HCT116 (cell line): ENCODE results near the gene CEP170B. TPM values are rescaled to one million over a fixed set of nuclear protein-coding genes. Genes with fewer than 3 reads are reported as not detected.

Source experiments
- ATAC-seq: fragments of 200-7000 bp; cut with Tn5 transposase; 2 replicates; pipeline ENCODE4 v1.9.1; 2020; ENCODE audit warnings: mild to moderate bottlenecking, moderate library complexity
- BruUV-seq: library from RNA; stranded (reverse); fragments of 400-500 nt; replicated peaks from 2 replicates; lab custom pipeline; 2021; lab: Mats Ljungman, UMichigan
- CTCF ChIA-PET: fragments of 300-600 bp; sonication (Branson Sonifier 250); formaldehyde crosslinking; loops from one replicate; lab custom pipeline; 2021; ENCODE audit warnings: antibody characterized with exemption; lab: Charles Lee
- POLR2A ChIA-PET: fragments of 300-600, 350-600 bp; sonication (Branson Sonifier 250); formaldehyde crosslinking; loops from one replicate; lab custom pipeline; 2021; ENCODE audit warnings: antibody characterized with exemption; lab: Charles Lee
- RAD21 ChIA-PET, 2 experiments: fragments of 300-600 bp; sonication (Branson Sonifier 250); formaldehyde crosslinking; loops; one replicate each; lab custom pipeline; 2023; ENCODE audit warnings: low total read pairs in 2 of 2; ENCODE audit not compliant: uncharacterized antibody in 2 of 2, unreplicated experiment in 2 of 2, low non-redundant PET in 1 of 2; lab: Charles Lee
- DNase-seq: peaks from one replicate; pipeline ENCODE4 v3.0.0-alpha.2; 2010; ENCODE audit warnings: low read depth, low spot score
- H2AFZ ChIP-seq: fragments of 200-600 bp; shearing (Covaris generic), sonication (generic); 2 replicates; pipeline ENCODE4 v1.6.1; 2017; ENCODE audit warnings: low read depth, mixed run types, mixed read lengths, antibody characterized with exemption, low read length; ENCODE audit not compliant: poor library complexity, severe bottlenecking
- H3K27ac ChIP-seq: 2 replicates; pipeline ENCODE4 v1.5.1; 2012; ENCODE audit warnings: low read depth, low read length
- H3K27me3 ChIP-seq: fragments of 200-600 bp; sonication (generic); 2 replicates; pipeline ENCODE4 v1.6.1; 2016; ENCODE audit warnings: mixed run types, low read length, mixed read lengths; ENCODE audit not compliant: insufficient read depth
- H3K36me3 ChIP-seq, 2 experiments: fragments of 200-500 bp in 1 of 2; fragments of 200-600 bp in 1 of 2; sonication (Bioruptor generic) in 1 of 2; sonication (generic) in 1 of 2; 2 replicates each; pipeline versions ENCODE4 v1.5.1 to v1.6.1; 2014 to 2016; ENCODE audit warnings: low read length in 2 of 2, inconsistent platforms in 1 of 2, mixed read lengths in 1 of 2, mixed run types in 1 of 2; ENCODE audit not compliant: insufficient read depth in 2 of 2, control insufficient read depth in 1 of 2
- H3K4me1 ChIP-seq, 2 experiments: fragments of 200-600 bp in 1 of 2; sonication (generic) in 1 of 2; 2 replicates each; pipeline versions ENCODE4 v1.5.1 to v1.6.1; 2012 to 2017; ENCODE audit warnings: low read length in 2 of 2, inconsistent platforms in 1 of 2, mild to moderate bottlenecking in 1 of 2, mixed read lengths in 1 of 2, mixed run types in 1 of 2, moderate library complexity in 1 of 2; ENCODE audit not compliant: insufficient read depth in 2 of 2, control insufficient read depth in 1 of 2
- H3K4me2 ChIP-seq: fragments of 200-600 bp; sonication (generic); 2 replicates; pipeline ENCODE4 v1.6.1; 2017; ENCODE audit warnings: mixed run types, low read length, mixed read lengths
- H3K4me3 ChIP-seq, 2 experiments: fragments of 200-600 bp in 1 of 2; sonication (generic) in 1 of 2; replicated peaks in 1 of 2; 2 replicates each; pipeline ENCODE4 v1.5.1; 2011 to 2016; ENCODE audit warnings: low read length in 2 of 2, control low read depth in 1 of 2, low read depth in 1 of 2, mild to moderate bottlenecking in 1 of 2, mixed read lengths in 1 of 2, mixed run types in 1 of 2
- H3K79me2 ChIP-seq: fragments of 200-600 bp; sonication (generic); 2 replicates; pipeline ENCODE4 v1.6.1; 2017; ENCODE audit warnings: mild to moderate bottlenecking, mixed run types, low read length, moderate library complexity, mixed read lengths; ENCODE audit not compliant: insufficient read depth
- H3K9ac ChIP-seq: fragments of 200-600 bp; sonication (generic); 2 replicates; pipeline ENCODE4 v1.6.1; 2016; ENCODE audit warnings: low read length, mixed read lengths
- H3K9me2 ChIP-seq: fragments of 200-600 bp; sonication (generic), shearing (Covaris generic); 2 replicates; pipeline ENCODE4 v1.6.1; 2017; ENCODE audit warnings: mixed run types, mild to moderate bottlenecking, moderate library complexity; ENCODE audit not compliant: insufficient read depth
- H3K9me3 ChIP-seq, 2 experiments: fragments of 200-500 bp in 1 of 2; fragments of 200-600 bp in 1 of 2; sonication (Bioruptor generic) in 1 of 2; sonication (generic) in 1 of 2; 2 replicates each; pipeline ENCODE4 v1.6.1; 2014 to 2017; ENCODE audit warnings: low read length in 2 of 2, mixed read lengths in 2 of 2, inconsistent platforms in 1 of 2, low read depth in 1 of 2, mild to moderate bottlenecking in 1 of 2, mixed run types in 1 of 2, moderate library complexity in 1 of 2; ENCODE audit not compliant: control insufficient read depth in 1 of 2, insufficient read depth in 1 of 2
- H4K20me1 ChIP-seq: fragments of 200-600 bp; sonication (generic), shearing (Covaris generic); 2 replicates; pipeline ENCODE4 v1.6.1; 2017; ENCODE audit warnings: mixed run types, mild to moderate bottlenecking, moderate library complexity; ENCODE audit not compliant: insufficient read depth
- CEBPB ChIP-seq: IDR thresholded peaks from 2 replicates; pipeline ENCODE4 v1.6.1; 2012; ENCODE audit warnings: low read depth
- CTCF ChIP-seq, 3 experiments: fragments of 200-600 bp in 1 of 3; sonication (generic) in 1 of 3; IDR thresholded peaks in 2 of 3; conservative IDR thresholded peaks in 1 of 3; 2 replicates each; pipeline ENCODE4 v1.5.1; 2012 to 2017; ENCODE audit warnings: low read depth in 2 of 3, low read length in 2 of 3, antibody characterized with exemption in 1 of 3, borderline replicate concordance in 1 of 3, control low read depth in 1 of 3, mild to moderate bottlenecking in 1 of 3, mixed read lengths in 1 of 3, mixed run types in 1 of 3, moderate library complexity in 1 of 3; ENCODE audit not compliant: insufficient read depth in 1 of 3
- EZH2phosphoT487 ChIP-seq: fragments of 200-600 bp; IDR thresholded peaks from 2 replicates; pipeline ENCODE4 v1.6.1; 2018; ENCODE audit warnings: antibody characterized with exemption, borderline replicate concordance
- FOSL1 ChIP-seq: IDR thresholded peaks from 2 replicates; pipeline ENCODE4 v1.6.1; 2012; ENCODE audit warnings: low read depth
- MAX ChIP-seq: IDR thresholded peaks from 2 replicates; pipeline ENCODE4 v1.6.1; 2012
- POLR2A ChIP-seq: IDR thresholded peaks from 2 replicates; pipeline ENCODE4 v1.7.0; 2011; ENCODE audit warnings: borderline replicate concordance; ENCODE audit not compliant: insufficient read depth, insufficient read length; ENCODE audit errors: extremely low read depth
- POLR2AphosphoS5 ChIP-seq: IDR thresholded peaks from 2 replicates; pipeline ENCODE4 v1.6.1; 2011; ENCODE audit warnings: mild to moderate bottlenecking, low read depth, low read length, moderate library complexity
- RAD21 ChIP-seq: IDR thresholded peaks from 2 replicates; pipeline ENCODE4 v1.6.1; 2012; ENCODE audit warnings: low read depth, mild to moderate bottlenecking
- SP1 ChIP-seq: IDR thresholded peaks from 2 replicates; pipeline ENCODE4 v1.6.1; 2012; ENCODE audit warnings: low read depth
- TCF7L2 ChIP-seq: IDR thresholded peaks from 2 replicates; pipeline ENCODE4 v1.7.0; 2011; ENCODE audit warnings: borderline replicate concordance, inconsistent platforms; ENCODE audit not compliant: insufficient read depth, insufficient read length; ENCODE audit errors: extremely low read depth
- YY1 ChIP-seq: IDR thresholded peaks from 2 replicates; pipeline ENCODE4 v1.6.1; 2011; ENCODE audit warnings: low read length, low read depth, moderate library complexity, mild to moderate bottlenecking; ENCODE audit not compliant: insufficient replicate concordance; ENCODE audit errors: extremely low read depth
- ZBTB33 ChIP-seq: IDR thresholded peaks from 2 replicates; pipeline ENCODE4 v1.6.1; 2011; ENCODE audit warnings: mild to moderate bottlenecking, low read length, moderate library complexity; ENCODE audit not compliant: insufficient replicate concordance; ENCODE audit errors: extremely low read depth
- intact Hi-C: fragments of 100-400 bp; cut with micrococcal nuclease; formaldehyde crosslinking; loops from 2 replicates; pipeline ENCODE4 v1.10.0; 2022
- total RNA-seq: library from RNA; stranded (reverse); gene quantifications from one replicate; pipeline ENCODE4 v1.2.1, GENCODE V29; 2021; ENCODE audit not compliant: unreplicated experiment

The CEP170B gene
- total RNA-seq, 1 experiment from 2014 or later: 45.9 TPM

- DNase-seq: no peak
- no TSS peak for BruUV-seq
- ATAC-seq: no peak
- ChIA-PET CTCF (no interaction called here), RAD21 (no interaction called here), POLR2A (no interaction called here)
- H3K4me2 ChIP-seq: no peak overlapping the region
- H3K4me3 ChIP-seq: no peak overlapping the region
- no peaks in the 10 kb centered on the region for H4K20me1 ChIP-seq
- H3K9me3 ChIP-seq: no peaks in the 10 kb centered on the region
- no peaks in the 10 kb centered on the region for H3K79me2 ChIP-seq
- H3K27me3 ChIP-seq: no peaks in the 10 kb centered on the region
- H3K27ac ChIP-seq: no peak overlapping the region
- no peaks in the 10 kb centered on the region for H3K9me2 ChIP-seq
- TF ChIP-seq FOSL1 (no peak), CEBPB (no peak), YY1 (no peak), ZBTB33 (no peak)
- intact Hi-C loops: no loop called here
- H3K36me3 ChIP-seq: no peaks in the 10 kb centered on the region
- peaks cover 0 to 7% of the 10 kb centered on the region in 2 experiments; a peak in 1 of 4 replicates for H3K4me1 ChIP-seq
- H3K9ac ChIP-seq: no peak overlapping the region
- H2AFZ ChIP-seq: no peak overlapping the region
These were observed 65.6 kb downstream of the CEP170B start for GRCh38 chr14:104930526-104931303.

GRCh38 chr14:104931304-104931770 is 66.3 kb downstream of the CEP170B start:
- CTCF ChIA-PET: no interaction called here
- POLR2A ChIA-PET: no interaction called here
- RAD21 ChIA-PET: no interaction called here
- no peak for ATAC-seq
- peaks cover 0 to 7% of the 10 kb centered on the region in 2 experiments; a peak in 1 of 4 replicates for H3K4me1 ChIP-seq
- no peaks in the 10 kb centered on the region for H4K20me1 ChIP-seq
- H3K27ac ChIP-seq: no peak overlapping the region
- H3K9me3 ChIP-seq: no peaks in the 10 kb centered on the region
- no peaks in the 10 kb centered on the region for H3K9me2 ChIP-seq
- H3K27me3 ChIP-seq: no peaks in the 10 kb centered on the region
- no peak overlapping the region for H3K4me2 ChIP-seq
- H2AFZ ChIP-seq: no peak overlapping the region
- no peak for DNase-seq
- BruUV-seq: no TSS peak
- no peak overlapping the region for H3K9ac ChIP-seq
- H3K79me2 ChIP-seq: no peaks in the 10 kb centered on the region
- H3K36me3 ChIP-seq: no peaks in the 10 kb centered on the region
- intact Hi-C loops: no loop called here
- no peak overlapping the region for H3K4me3 ChIP-seq
- TF ChIP-seq FOSL1 (no peak), SP1 (no peak), POLR2A (no peak), TCF7L2 (no peak), RAD21 (no peak), YY1 (no peak), MAX (no peak), EZH2phosphoT487 (no peak), CEBPB (no peak), POLR2AphosphoS5 (no peak), CTCF (IDR thresholded peaks at IDR 0.05 in 2 of 3, conservative IDR thresholded peaks at IDR 0.05 in 1 of 3; ENCODE audit: borderline replicate concordance in 1 of 3, insufficient read depth in 1 of 3, low read depth in 2 of 3, low read length in 2 of 3) (no peak)
